Measurements from ENCODE around the gene LCN12.
"Not testable (repeated sequence)": the region's sequence is repeated elsewhere in the genome, so short reads cannot be mapped to it uniquely, and the experiment has no call there.

LCN12 gene

GRCh38 chr9:136991993-136992818 lies 40.1 kb downstream of the LCN12 start, which contains the start of gene PAXX:
Gene PAXX (plus strand): TSS chr9:136992422. CDS start chr9:136992444, 22 bp downstream.
- FAIRE-seq: no peak

- FAIRE-seq: no peak
These were observed 40.8 kb downstream of the LCN12 start for GRCh38 chr9:136992819-136993369.

GRCh38 chr9:136994180-136994887 lies 42.3 kb downstream of the LCN12 start:
- no peak for FAIRE-seq

- FAIRE-seq: no peak
These were observed 42.8 kb downstream of the LCN12 start for GRCh38 chr9:136994888-136995230.

GRCh38 chr9:136995362-136995761 lies 43.3 kb downstream of the LCN12 start:
- no peak for FAIRE-seq

GRCh38 chr9:136995772-136996311 lies 43.8 kb downstream of the LCN12 start:
- no peak for FAIRE-seq

GRCh38 chr9:136996361-136997292 lies 44.6 kb downstream of the LCN12 start, which contains the start of gene CLIC3:
Gene CLIC3 (minus strand): TSS chr9:136996568. CDS start chr9:136996543, 25 bp downstream.
- FAIRE-seq: no peak

GRCh38 chr9:136997371-136997770 lies 45.3 kb downstream of the LCN12 start:
- FAIRE-seq: no peak

GRCh38 chr9:136997830-136998234 lies 45.8 kb downstream of the LCN12 start:
- no peak for FAIRE-seq

GRCh38 chr9:137000177-137000930 lies 48.3 kb downstream of the LCN12 start:
- no peak for FAIRE-seq

- no peak for FAIRE-seq
These were observed 50.0 kb downstream of the LCN12 start for GRCh38 chr9:137001857-137002645.

- no peak for FAIRE-seq
These were observed 50.6 kb downstream of the LCN12 start for GRCh38 chr9:137002646-137003041.

- not testable (repeated sequence) for FAIRE-seq
These were observed 52.2 kb downstream of the LCN12 start for GRCh38 chr9:137004285-137004684.
